H1 (cell line): Measurements from ENCODE around the gene TCFL5. TPM values are rescaled to one million over a fixed set of nuclear protein-coding genes. Genes with fewer than 3 reads are reported as not detected.

ENCODE experiments used
- CTCF ChIA-PET: fragments of 300-600 bp; sonication (Branson Sonifier 250); formaldehyde crosslinking; loops from one replicate; lab custom pipeline; 2021; ENCODE audit not compliant: partially characterized antibody; lab: Charles Lee
- POLR2A ChIA-PET: fragments of 300-600 bp; sonication (Branson Sonifier 250); formaldehyde crosslinking; loops from one replicate; lab custom pipeline; 2021; ENCODE audit warnings: inconsistent platforms; ENCODE audit not compliant: partially characterized antibody; lab: Charles Lee
- DNase-seq, 2 experiments: peaks; one replicate each; pipeline versions ENCODE4 v3.0.0 to v3.0.0-alpha.2; 2010 to 2022; ENCODE audit warnings: low spot score in 2 of 2, low read depth in 1 of 2, mixed read lengths in 1 of 2
- FAIRE-seq: peaks from 2 replicates; lab custom pipeline; 2011; peaks lifted over from hg19 to GRCh38; lab: Jason Lieb, UNC
- H2AFZ ChIP-seq: 2 replicates; pipeline ENCODE4 v1.8.1; 2012; ENCODE audit warnings: low read length, inconsistent platforms
- H2AK5ac ChIP-seq: 2 replicates; pipeline ENCODE4 v1.6.1; 2013; ENCODE audit warnings: low read depth, low read length
- H2BK120ac ChIP-seq: replicated peaks from 2 replicates; pipeline ENCODE3; 2013; ENCODE audit warnings: low read depth, low read length, inconsistent platforms
- H2BK12ac ChIP-seq: 2 replicates; pipeline ENCODE4 v1.6.1; 2013; ENCODE audit warnings: low read depth, low read length
- H2BK15ac ChIP-seq: 2 replicates; pipeline ENCODE4 v1.6.1; 2013; ENCODE audit warnings: low read length
- H2BK20ac ChIP-seq: 2 replicates; pipeline ENCODE4 v1.6.1; 2013; ENCODE audit warnings: low read length
- H2BK5ac ChIP-seq: 2 replicates; pipeline ENCODE4 v1.6.1; 2013; ENCODE audit warnings: low read depth, low read length
- H3K14ac ChIP-seq: 2 replicates; pipeline ENCODE4 v1.6.1; 2013; ENCODE audit warnings: inconsistent platforms; ENCODE audit not compliant: insufficient read length
- H3K18ac ChIP-seq: 2 replicates; pipeline ENCODE4 v1.6.1; 2013; ENCODE audit warnings: low read length; ENCODE audit errors: extremely low read depth
- H3K23ac ChIP-seq: 2 replicates; pipeline ENCODE4 v1.6.1; 2013; ENCODE audit warnings: inconsistent platforms; ENCODE audit not compliant: insufficient read length
- H3K23me2 ChIP-seq: 2 replicates; pipeline ENCODE4 v1.6.1; 2013; ENCODE audit warnings: low read depth, low read length
- H3K27ac ChIP-seq: 2 replicates; pipeline ENCODE4 v1.6.1; 2011; ENCODE audit warnings: low read depth, low read length, inconsistent platforms
- H3K27me3 ChIP-seq, 4 experiments: replicated peaks in 1 of 4; 1 replicate in 1 of 4; 2 replicates in 3 of 4; pipeline versions ENCODE4 v1.6.1 to v1.8.1; 2011 to 2013; ENCODE audit warnings: low read length in 3 of 4, mild to moderate bottlenecking in 3 of 4, inconsistent platforms in 2 of 4, mixed read lengths in 2 of 4, moderate library complexity in 1 of 4; ENCODE audit not compliant: control insufficient read depth in 3 of 4, insufficient read depth in 3 of 4; ENCODE audit errors: extremely low read depth in 1 of 4
- H3K36me3 ChIP-seq, 4 experiments: 2 replicates each; pipeline versions ENCODE4 v1.6.1 to v1.8.1; 2011 to 2013; ENCODE audit warnings: mild to moderate bottlenecking in 4 of 4, low read length in 3 of 4, moderate library complexity in 2 of 4, control low read depth in 1 of 4, inconsistent platforms in 1 of 4; ENCODE audit not compliant: insufficient read depth in 4 of 4, control insufficient read depth in 2 of 4
- H3K4ac ChIP-seq: replicated peaks from 2 replicates; pipeline ENCODE3; 2013; ENCODE audit warnings: low read length, low read depth, mixed read lengths, inconsistent platforms; ENCODE audit not compliant: insufficient read length
- H3K4me1 ChIP-seq, 4 experiments: replicated peaks in 1 of 4; 1 replicate in 1 of 4; 2 replicates in 3 of 4; pipeline versions ENCODE4 v1.6.1 to v1.8.1; 2011 to 2013; ENCODE audit warnings: low read length in 3 of 4, inconsistent platforms in 2 of 4, mixed read lengths in 1 of 4; ENCODE audit not compliant: insufficient read depth in 4 of 4, control insufficient read depth in 3 of 4
- H3K4me2 ChIP-seq, 2 experiments: 2 replicates each; pipeline versions ENCODE4 v1.6.1 to v1.8.1; 2011 to 2013; ENCODE audit warnings: low read depth in 2 of 2, low read length in 2 of 2, control low read depth in 1 of 2, inconsistent platforms in 1 of 2, mild to moderate bottlenecking in 1 of 2; ENCODE audit not compliant: insufficient read depth in 1 of 2
- H3K4me3 ChIP-seq, 4 experiments: fragments of 200-600, 300-600 bp in 1 of 4; sonication (generic), shearing (Covaris generic), sonication (Bioruptor Twin) in 1 of 4; 2 replicates each; pipeline versions ENCODE4 v1.5.1 to v1.8.1; 2011 to 2016; ENCODE audit warnings: low read length in 4 of 4, low read depth in 3 of 4, control low read depth in 2 of 4, inconsistent platforms in 2 of 4, mild to moderate bottlenecking in 2 of 4, mixed read lengths in 1 of 4, moderate library complexity in 1 of 4; ENCODE audit not compliant: insufficient read depth in 2 of 4; ENCODE audit errors: extremely low read depth in 1 of 4
- H3K56ac ChIP-seq: replicated peaks from 2 replicates; pipeline ENCODE3; 2013; ENCODE audit warnings: low read depth, mild to moderate bottlenecking, mixed read lengths, low read length, inconsistent platforms; ENCODE audit not compliant: insufficient read length
- H3K79me1 ChIP-seq: 2 replicates; pipeline ENCODE4 v1.6.1; 2013; ENCODE audit warnings: low read depth, low read length, control low read depth
- H3K79me2 ChIP-seq, 2 experiments: 2 replicates each; pipeline versions ENCODE4 v1.6.1 to v1.8.1; 2012 to 2013; ENCODE audit warnings: low read length in 2 of 2, mild to moderate bottlenecking in 2 of 2, inconsistent platforms in 1 of 2; ENCODE audit not compliant: insufficient read depth in 2 of 2, control insufficient read depth in 1 of 2
- H3K9ac ChIP-seq, 4 experiments: replicated peaks in 1 of 4; 1 replicate in 1 of 4; 2 replicates in 3 of 4; pipeline versions ENCODE4 v1.6.1 to v1.8.1; 2011 to 2013; ENCODE audit warnings: low read depth in 3 of 4, low read length in 3 of 4, control low read depth in 2 of 4, mild to moderate bottlenecking in 2 of 4, moderate library complexity in 2 of 4, inconsistent platforms in 1 of 4; ENCODE audit errors: extremely low read depth in 1 of 4
- H3K9me3 ChIP-seq, 2 experiments: 2 replicates each; pipeline versions ENCODE4 v1.6.1 to v1.8.1; 2012 to 2013; ENCODE audit warnings: mild to moderate bottlenecking in 2 of 2, moderate library complexity in 2 of 2, control low read depth in 1 of 2, inconsistent platforms in 1 of 2, low read depth in 1 of 2, low read length in 1 of 2, mixed read lengths in 1 of 2; ENCODE audit not compliant: insufficient read depth in 2 of 2
- H4K20me1 ChIP-seq, 2 experiments: replicated peaks in 1 of 2; 2 replicates each; pipeline versions ENCODE3 to v1.8.1; 2011 to 2013; ENCODE audit warnings: inconsistent platforms in 2 of 2, low read length in 2 of 2, mild to moderate bottlenecking in 1 of 2; ENCODE audit not compliant: insufficient read depth in 2 of 2, control insufficient read depth in 1 of 2
- H4K5ac ChIP-seq: 2 replicates; pipeline ENCODE4 v1.6.1; 2013; ENCODE audit warnings: low read length, low read depth, mixed read lengths, inconsistent platforms; ENCODE audit not compliant: insufficient read length
- H4K8ac ChIP-seq: 2 replicates; pipeline ENCODE4 v1.8.0; 2013; ENCODE audit warnings: mild to moderate bottlenecking, moderate library complexity, low read length, inconsistent platforms; ENCODE audit not compliant: insufficient read depth; ENCODE audit errors: extremely low read depth
- H4K91ac ChIP-seq: replicated peaks from 2 replicates; pipeline ENCODE3; 2013; ENCODE audit warnings: low read length, mixed read lengths, inconsistent platforms; ENCODE audit not compliant: insufficient read length
- ASH2L ChIP-seq: fragments of 200-600, 300-600 bp; sonication (generic); IDR thresholded peaks from one replicate; pipeline ENCODE4 v1.7.1; 2017; ENCODE audit warnings: low read length
- GTF2F1 ChIP-seq: IDR thresholded peaks from 2 replicates; pipeline ENCODE4 v1.6.1; 2012; ENCODE audit warnings: low read depth, low read length, improper control_type of control experiment, borderline replicate concordance
- HDAC6 ChIP-seq: IDR thresholded peaks from one replicate; pipeline ENCODE4 v1.7.1; 2012; ENCODE audit warnings: low read depth, mild to moderate bottlenecking, inconsistent platforms, low read length, moderate library complexity
- KDM4A ChIP-seq: IDR thresholded peaks from one replicate; pipeline ENCODE4 v1.7.1; 2012; ENCODE audit warnings: low read depth, mild to moderate bottlenecking, moderate library complexity, low read length, inconsistent platforms; ENCODE audit not compliant: severe bottlenecking
- KDM5A ChIP-seq: fragments of 200-600 bp; IDR thresholded peaks from 2 replicates; pipeline ENCODE4 v1.7.1; 2012; ENCODE audit warnings: mild to moderate bottlenecking, low read length, inconsistent platforms, mixed read lengths
- NRF1 ChIP-seq: IDR thresholded peaks from 2 replicates; pipeline ENCODE4 v1.6.1; 2011; ENCODE audit warnings: mild to moderate bottlenecking, low read depth, low read length, improper control_type of control experiment
- POLR2AphosphoS5 ChIP-seq: IDR thresholded peaks from 2 replicates; pipeline ENCODE4 v1.6.1; 2011; ENCODE audit warnings: low read depth, low read length
- RBBP5 ChIP-seq: IDR thresholded peaks from 2 replicates; pipeline ENCODE4 v1.7.1; 2012; ENCODE audit warnings: low read depth, mild to moderate bottlenecking, inconsistent platforms, low read length, moderate library complexity, borderline replicate concordance
- SIX5 ChIP-seq: IDR thresholded peaks from 2 replicates; pipeline ENCODE4 v1.6.1; 2011; ENCODE audit warnings: mild to moderate bottlenecking, low read depth, low read length
- TAF1 ChIP-seq: IDR thresholded peaks from 2 replicates; pipeline ENCODE4 v1.6.1; 2011; ENCODE audit warnings: mild to moderate bottlenecking, low read depth, low read length
- ZNF274 ChIP-seq: IDR thresholded peaks from 2 replicates; pipeline ENCODE4 v1.7.0; 2012; ENCODE audit warnings: low read length, borderline replicate concordance; ENCODE audit errors: extremely low read depth
- WGBS, 2 experiments: shearing (Covaris generic) in 1 of 2; methylation state at CpG; one replicate each; pipeline versions ENCODE4 v1.1.6 to v1.1.7; 2013 to 2015; ENCODE audit warnings: low lambda C conversion rate in 2 of 2, mixed read lengths in 2 of 2, inconsistent platforms in 1 of 2, low coverage in 1 of 2, missing lambda C conversion rate in 1 of 2; ENCODE audit not compliant: insufficient replicate concordance in 2 of 2, insufficient coverage in 1 of 2, insufficient read length in 1 of 2; ENCODE audit errors: extremely low coverage in 1 of 2, missing lambda C conversion rate in 1 of 2; 5-methylcytosine and 5-hydroxymethylcytosine counted together
- polyA plus RNA-seq, 7 experiments: library from polyadenylated mRNA; depleted of rRNA in 3 of 7; stranded (reverse) in 5 of 7; unstranded in 2 of 7; fragments of >200 nt in 5 of 7; fragments of 200-250 nt in 2 of 7; gene quantifications; 1 replicate in 5 of 7; 2 replicates in 1 of 7; 4 replicates in 1 of 7; pipeline versions ENCODE4 v1.2.1 to v1.2.3, GENCODE V29; 2011 to 2013; ENCODE audit warnings: missing spikeins in 2 of 7, mixed read lengths in 2 of 7
- total RNA-seq: library from RNA; stranded (reverse); fragmentation: NEBNext Ultra II Directional; extraction: Animal tissue kit (Norgen Biotek cat#: 25700); gene quantifications from 2 replicates; pipeline ENCODE4 v1.2.1, GENCODE V29; 2021
- TF ChIP-seq, protein P1 (sequence below): IDR thresholded peaks from 2 replicates; pipeline ENCODE4 v1.6.1; 2011; ENCODE audit warnings: low read length, improper control_type of control experiment

TCFL5 gene
- total and polyA plus RNA-seq, 2 of the 8 experiments (the other 6 are each of a cell fraction or from before 2014, with no cell fraction given): 6.2 to 15.0 TPM

DNA sequence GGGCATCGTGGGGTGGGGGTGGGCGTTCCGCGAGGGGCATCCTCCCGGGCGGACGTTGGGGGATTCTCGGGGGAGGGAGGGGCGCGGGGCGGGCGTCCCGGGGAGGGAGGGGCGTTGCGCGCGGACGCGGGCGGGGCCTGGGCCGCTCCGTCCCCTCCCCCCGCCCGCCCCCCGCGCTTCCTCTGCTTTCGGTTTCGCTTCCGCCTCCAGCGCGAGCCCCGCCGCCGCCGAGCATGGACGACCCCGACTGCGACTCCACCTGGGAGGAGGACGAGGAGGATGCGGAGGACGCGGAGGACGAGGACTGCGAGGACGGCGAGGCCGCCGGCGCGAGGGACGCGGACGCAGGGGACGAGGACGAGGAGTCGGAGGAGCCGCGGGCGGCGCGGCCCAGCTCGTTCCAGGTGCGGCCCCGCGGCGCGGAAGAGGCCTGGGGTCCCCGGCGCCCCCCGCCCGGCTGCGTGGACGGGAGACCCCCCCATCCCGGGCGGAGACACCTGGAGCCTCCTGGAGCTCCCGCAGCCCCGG lies 56.9 kb downstream of the TCFL5 start, which contains the start of gene OGFR:
TSS of gene OGFR (plus strand) at position 209 of the 528 bp plus-strand sequence. CDS start at position 234, 25 bp downstream.
- Histone ChIP-seq H3K4me2 (peak within 1 kb of the TSS; percentile 78 to 84), H3K4ac (peak within 1 kb of the TSS; percentile 96), H4K91ac (no peak within 1 kb of the TSS), H3K14ac (no peak within 1 kb of the TSS), H4K8ac (peak within 1 kb of the TSS; percentile 35), H4K5ac (peak within 1 kb of the TSS; percentile 51), H2BK12ac (peak within 1 kb of the TSS; percentile 84; the same call in 1 of the 2 replicates), H4K20me1 (peaks cover 6 to 23% of the 10 kb centered on the region in 2 experiments), H3K9ac (peak within 1 kb of the TSS in 1 of 4 experiments; percentile 49; a peak in 2 of 7 replicates), H2BK20ac (no peak within 1 kb of the TSS), H3K27ac (no peak within 1 kb of the TSS), H3K56ac (no peak within 1 kb of the TSS), H3K79me2 (no peaks in the 10 kb centered on the region), H3K27me3 (peaks cover 0 to 8% (median 4%) of the 10 kb centered on the region in 4 experiments; a peak in 4 of 7 replicates), H3K36me3 (peaks cover 0 to 19% (median 1%) of the 10 kb centered on the region in 4 experiments; a peak in 4 of 8 replicates), H3K9me3 (no peaks in the 10 kb centered on the region), H2BK120ac (no peak within 1 kb of the TSS), H3K18ac (peak within 1 kb of the TSS; percentile 97), H3K4me1 (peaks cover 0 to 12% (median 8%) of the 10 kb centered on the region in 4 experiments; a peak in 6 of 7 replicates), H2AK5ac (no peak within 1 kb of the TSS), H3K23ac (no peak within 1 kb of the TSS), H3K23me2 (peaks cover 8% of the 10 kb centered on the region; the same call in 1 of the 2 replicates), H3K4me3 (peak within 1 kb of the TSS; percentile 63 to 93 (median 76)), H3K79me1 (peaks cover 6% of the 10 kb centered on the region; the same call in 1 of the 2 replicates), H2BK5ac (peak within 1 kb of the TSS; percentile 75; the same call in 1 of the 2 replicates), H2AFZ (no peak within 1 kb of the TSS; the same call in 1 of the 2 replicates), H2BK15ac (0 out of 2 replicates have a peak within 1 kb of the TSS, but pooled peaks have one; percentile 81)
- FAIRE-seq (no peak), DNase-seq (peak in 1 of 2 experiments; percentile 66)
- WGBS, 2 experiments: 0% methylated on average over 1 of the region's 77 CpGs; no CpG with 5 or more reads in 1 of the 2 experiments
- ChIA-PET CTCF (interaction anchor here (0.5 to 1.7 kb wide), 5 partner anchors 11 to 1315 kb away, joined by 3 to 4 read pairs (median 3); no protein-coding TSS in a partner anchor), POLR2A (interaction anchor here (0.6 to 2.0 kb wide), 2 partner anchors 11 to 16 kb away, joined by 3 to 14 read pairs; no protein-coding TSS in a partner anchor)
- TF ChIP-seq KDM5A: no peak
- no peak for TF ChIP-seq GTF2F1
- peak; percentile 65 for TF ChIP-seq KDM4A
- no peak for TF ChIP-seq HDAC6
- TF ChIP-seq ZNF274: no peak
- no peak for TF ChIP-seq TAF1
- peak; percentile 60 for TF ChIP-seq ASH2L
- TF ChIP-seq SIX5: no peak
- TF ChIP-seq POLR2AphosphoS5: no peak
- TF ChIP-seq, protein P1, sequence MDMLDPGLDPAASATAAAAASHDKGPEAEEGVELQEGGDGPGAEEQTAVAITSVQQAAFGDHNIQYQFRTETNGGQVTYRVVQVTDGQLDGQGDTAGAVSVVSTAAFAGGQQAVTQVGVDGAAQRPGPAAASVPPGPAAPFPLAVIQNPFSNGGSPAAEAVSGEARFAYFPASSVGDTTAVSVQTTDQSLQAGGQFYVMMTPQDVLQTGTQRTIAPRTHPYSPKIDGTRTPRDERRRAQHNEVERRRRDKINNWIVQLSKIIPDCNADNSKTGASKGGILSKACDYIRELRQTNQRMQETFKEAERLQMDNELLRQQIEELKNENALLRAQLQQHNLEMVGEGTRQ: no peak
- TF ChIP-seq NRF1: no peak
- peak; percentile 96 for TF ChIP-seq RBBP5
